Measurements from ENCODE around the gene CRCP.

- TF ChIP-seq CTCF (optimal IDR thresholded peaks at IDR 0.05 in 1 of 3, IDR thresholded peaks at IDR 0.05 in 1 of 3, conservative IDR thresholded peaks at IDR 0.05 in 1 of 3; ENCODE audit: extremely low read depth in 1 of 3, insufficient read depth in 2 of 3, low read length in 3 of 3) (no peak), EZH2 (IDR thresholded peaks at IDR 0.05; ENCODE audit: low read length) (no peak)
Measured at GRCh38 chr7:66193146-66193725, 78.6 kb downstream of the CRCP start.

Data from keratinocyte (primary cell).